K562 (cell line): Measurements from ENCODE around the gene FGF21. TPM values are rescaled to one million over a fixed set of nuclear protein-coding genes. Genes with fewer than 3 reads are reported as not detected.

ENCODE experiments used
- FOXA1 ChIP-seq: fragments of 450-650 bp; IDR thresholded peaks from 2 replicates; pipeline ENCODE4 v1.6.1; 2016; ENCODE audit warnings: mild to moderate bottlenecking, borderline replicate concordance
- HDAC8 ChIP-seq: fragments of 450-650 bp; IDR thresholded peaks from 2 replicates; pipeline ENCODE4 v1.6.1; 2016; ENCODE audit warnings: mild to moderate bottlenecking, missing genetic modification characterization, moderate library complexity, missing compliant biosample characterization
- JUND ChIP-seq, 2 experiments: IDR thresholded peaks; 2 replicates in 1 of 2; 3 replicates in 1 of 2; pipeline ENCODE4 v1.6.1; 2011; ENCODE audit warnings: borderline replicate concordance in 2 of 2, low read depth in 2 of 2, low read length in 2 of 2, improper control_type of control experiment in 1 of 2, missing biosample characterization in 1 of 2, missing genetic modification characterization in 1 of 2, missing genetic modification reagents in 1 of 2
- KAT2B ChIP-seq: IDR thresholded peaks from one replicate; pipeline ENCODE4 v1.6.1; 2012; ENCODE audit warnings: low read depth, mild to moderate bottlenecking, control low read depth, inconsistent platforms, low read length, moderate library complexity
- NCOA2 ChIP-seq, 2 experiments: fragments of 450-650 bp; IDR thresholded peaks; 2 replicates each; pipeline ENCODE4 v1.6.1; 2018; ENCODE audit warnings: mild to moderate bottlenecking in 2 of 2, moderate library complexity in 1 of 2; ENCODE audit not compliant: partially characterized antibody in 2 of 2
- NELFE ChIP-seq: IDR thresholded peaks from 2 replicates; pipeline ENCODE4 v1.6.1; 2011; ENCODE audit warnings: mild to moderate bottlenecking; ENCODE audit not compliant: insufficient read depth, insufficient read length
- RB1 ChIP-seq: fragments of 450-650 bp; IDR thresholded peaks from 2 replicates; pipeline ENCODE4 v1.6.1; 2017; ENCODE audit warnings: low read depth, mild to moderate bottlenecking
- RREB1 ChIP-seq: fragments of 250-450 bp; sonication (Bioruptor Pico); IDR thresholded peaks from 2 replicates; pipeline ENCODE4 v1.4.0; 2020
- SAFB2 ChIP-seq: fragments of 200-400 bp; formaldehyde crosslinking; IDR thresholded peaks from 2 replicates; pipeline ENCODE4 v1.6.1; 2018; ENCODE audit warnings: borderline replicate concordance, low read length, low read depth, moderate library complexity; ENCODE audit not compliant: severe bottlenecking
- TFE3 ChIP-seq: fragments of 450-650 bp; formaldehyde crosslinking; IDR thresholded peaks from 2 replicates; pipeline ENCODE4 v1.4.0; 2020; ENCODE audit warnings: mild to moderate bottlenecking, mixed read lengths
- ZBTB1 ChIP-seq: sonication (generic); formaldehyde crosslinking; IDR thresholded peaks from 2 replicates; pipeline ENCODE4 v1.8.1; 2023; ENCODE audit warnings: missing genetic modification reagents, low read depth, mild to moderate bottlenecking, borderline replicate concordance
- ZBTB17 ChIP-seq: fragments of 450-650 bp; formaldehyde crosslinking; IDR thresholded peaks from 2 replicates; pipeline ENCODE4 v1.4.0; 2020; ENCODE audit warnings: mild to moderate bottlenecking
- ZNF140 ChIP-seq: fragments of 250-450 bp; sonication (Bioruptor Pico); IDR thresholded peaks from 2 replicates; pipeline ENCODE4 v1.8.0; 2021; ENCODE audit warnings: moderate library complexity, mild to moderate bottlenecking, inconsistent platforms
- polyA plus RNA-seq, 8 experiments: library from polyadenylated mRNA; depleted of rRNA in 4 of 8; stranded (reverse) in 5 of 8; unstranded in 3 of 8; fragments of >200 nt; fragmentation: Nextera tagmentation in 2 of 8; fragmentation: Illumina TruSeq in 1 of 8; extraction: Ambion mirVana in 2 of 8; extraction: Trizol in 1 of 8; gene quantifications; 2 replicates each; pipeline versions ENCODE4 v1.2.1 to v1.2.3, GENCODE V29; 2011 to 2014; ENCODE audit warnings: inconsistent platforms in 1 of 8, missing spikeins in 1 of 8
- total RNA-seq, 7 experiments: library from RNA; depleted of rRNA in 6 of 7; stranded (reverse); fragments of >200 nt in 6 of 7; fragmentation: Illumina TruSeq in 2 of 7; extraction: Trizol in 2 of 7; gene quantifications; 2 replicates each; pipeline versions ENCODE4 v1.2.1 to v1.2.3, GENCODE V29; 2011 to 2021; ENCODE audit warnings: low replicate concordance in 1 of 7
- TF ChIP-seq, protein P1 (sequence below): fragments of 250-450 bp; sonication (Bioruptor Pico); IDR thresholded peaks from 2 replicates; pipeline ENCODE4 v1.4.0; 2020; ENCODE audit warnings: mild to moderate bottlenecking, moderate library complexity
- TF ChIP-seq, protein P2 (sequence below): fragments of 150-350 bp; conservative IDR thresholded peaks from 2 replicates; pipeline ENCODE4 v1.6.1; 2014; ENCODE audit warnings: low read length

Gene FGF21
- total and polyA plus RNA-seq, 9 of the 15 experiments (the other 6 are each of a cell fraction or from before 2014, with no cell fraction given): 0.04 to 0.77 (median 0.09) TPM; not detected in 6

DNA sequence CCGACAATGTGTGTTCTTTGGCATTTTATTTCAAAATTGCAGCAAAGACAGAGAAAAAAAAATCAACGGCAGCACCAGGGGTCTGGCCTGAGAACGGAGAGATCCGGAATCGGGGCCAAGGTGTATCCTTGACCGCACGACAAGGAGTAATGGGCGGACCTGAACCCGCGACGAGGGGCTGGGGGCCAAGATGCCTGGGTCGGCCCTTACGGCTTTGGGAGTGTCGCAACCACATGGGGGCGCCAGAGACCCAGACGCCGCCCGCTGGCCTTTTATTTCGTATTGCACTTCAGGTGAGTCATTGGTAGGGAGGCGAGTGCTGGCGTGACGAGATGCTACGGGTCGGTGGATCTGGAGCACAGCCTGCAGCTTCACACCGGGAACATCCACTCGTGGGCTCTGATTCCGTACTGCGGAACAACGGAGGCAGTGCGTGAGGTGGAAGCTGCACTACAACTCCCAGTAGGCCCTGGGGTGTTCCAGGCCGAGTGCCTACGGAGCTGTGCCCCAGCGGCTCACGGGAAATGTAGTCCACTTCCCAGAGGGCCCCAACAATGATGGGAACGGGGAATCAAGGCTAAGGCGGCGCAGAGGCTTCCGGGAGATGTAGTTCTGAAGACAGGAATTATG lies 39.8 kb downstream of the FGF21 start (continued):
- peak; percentile 62 for TF ChIP-seq RB1
- TF ChIP-seq TFE3 (CRISPR knock-in tag): no peak
- peak; percentile 45 for TF ChIP-seq KAT2B
- peak; percentile 86 for TF ChIP-seq ZBTB17 (CRISPR knock-in tag)
- TF ChIP-seq, protein P1, sequence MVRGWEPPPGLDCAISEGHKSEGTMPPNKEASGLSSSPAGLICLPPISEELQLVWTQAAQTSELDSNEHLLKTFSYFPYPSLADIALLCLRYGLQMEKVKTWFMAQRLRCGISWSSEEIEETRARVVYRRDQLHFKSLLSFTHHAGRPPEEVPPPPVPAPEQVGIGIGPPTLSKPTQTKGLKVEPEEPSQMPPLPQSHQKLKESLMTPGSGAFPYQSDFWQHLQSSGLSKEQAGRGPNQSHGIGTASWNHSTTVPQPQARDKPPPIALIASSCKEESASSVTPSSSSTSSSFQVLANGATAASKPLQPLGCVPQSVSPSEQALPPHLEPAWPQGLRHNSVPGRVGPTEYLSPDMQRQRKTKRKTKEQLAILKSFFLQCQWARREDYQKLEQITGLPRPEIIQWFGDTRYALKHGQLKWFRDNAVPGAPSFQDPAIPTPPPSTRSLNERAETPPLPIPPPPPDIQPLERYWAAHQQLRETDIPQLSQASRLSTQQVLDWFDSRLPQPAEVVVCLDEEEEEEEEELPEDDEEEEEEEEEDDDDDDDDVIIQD (CRISPR knock-in tag): no peak
- peak; percentile 80 for TF ChIP-seq JUND (IDR thresholded peaks at IDR 0.05; ENCODE audit: borderline replicate concordance, low read depth, low read length)
- TF ChIP-seq JUND (tag; IDR thresholded peaks at IDR 0.05; ENCODE audit: borderline replicate concordance, low read depth, low read length): peak; percentile 91; the same call in 2 of the 3 replicates
- no peak for TF ChIP-seq NCOA2 (IDR thresholded peaks at IDR 0.05; ENCODE audit: partially characterized antibody in 2 of 2)
- no peak for TF ChIP-seq ZNF140 (CRISPR knock-in tag)
- TF ChIP-seq NELFE: no peak
- TF ChIP-seq, protein P2, sequence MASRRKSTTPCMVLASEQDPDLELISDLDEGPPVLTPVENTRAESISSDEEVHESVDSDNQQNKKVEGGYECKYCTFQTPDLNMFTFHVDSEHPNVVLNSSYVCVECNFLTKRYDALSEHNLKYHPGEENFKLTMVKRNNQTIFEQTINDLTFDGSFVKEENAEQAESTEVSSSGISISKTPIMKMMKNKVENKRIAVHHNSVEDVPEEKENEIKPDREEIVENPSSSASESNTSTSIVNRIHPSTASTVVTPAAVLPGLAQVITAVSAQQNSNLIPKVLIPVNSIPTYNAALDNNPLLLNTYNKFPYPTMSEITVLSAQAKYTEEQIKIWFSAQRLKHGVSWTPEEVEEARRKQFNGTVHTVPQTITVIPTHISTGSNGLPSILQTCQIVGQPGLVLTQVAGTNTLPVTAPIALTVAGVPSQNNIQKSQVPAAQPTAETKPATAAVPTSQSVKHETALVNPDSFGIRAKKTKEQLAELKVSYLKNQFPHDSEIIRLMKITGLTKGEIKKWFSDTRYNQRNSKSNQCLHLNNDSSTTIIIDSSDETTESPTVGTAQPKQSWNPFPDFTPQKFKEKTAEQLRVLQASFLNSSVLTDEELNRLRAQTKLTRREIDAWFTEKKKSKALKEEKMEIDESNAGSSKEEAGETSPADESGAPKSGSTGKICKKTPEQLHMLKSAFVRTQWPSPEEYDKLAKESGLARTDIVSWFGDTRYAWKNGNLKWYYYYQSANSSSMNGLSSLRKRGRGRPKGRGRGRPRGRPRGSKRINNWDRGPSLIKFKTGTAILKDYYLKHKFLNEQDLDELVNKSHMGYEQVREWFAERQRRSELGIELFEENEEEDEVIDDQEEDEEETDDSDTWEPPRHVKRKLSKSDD: no peak
- TF ChIP-seq SAFB2: no peak
- no peak; the same call in 1 of the 2 replicates for TF ChIP-seq RREB1 (CRISPR knock-in tag)
- no peak for TF ChIP-seq FOXA1
- no peak for TF ChIP-seq HDAC8 (tag)
- TF ChIP-seq ZBTB1: peak; percentile 11; the same call in 1 of the 2 replicates
